Activated T-helper 1 cell treated with anti-CD3 and anti-CD28 coated beads, Interleukin-12 subunit alpha, Interleukin-12 subunit beta, Interleukin-2, Interleukin-4 antibody, amounts not matched to agents 30 ng/mL and 10 ng/mL and 1 ng/mL, durations not matched to agents 14 hours and 24 hours and 36 hours (primary cell): Measurements from ENCODE around the gene MCC. TPM values are rescaled to one million over a fixed set of nuclear protein-coding genes. Genes with fewer than 3 reads are reported as not detected.
"Not testable (repeated sequence)": the region's sequence is repeated elsewhere in the genome, so short reads cannot be mapped to it uniquely, and the experiment has no call there.

Experiments used
- DNase-seq: peaks from one replicate; pipeline ENCODE4 v3.0.0; 2021; ENCODE audit warnings: low spot score
- H3K27ac Mint-ChIP-seq: one replicate; pipeline ENCODE4 v1.8.0; 2021; ENCODE audit warnings: mild to moderate bottlenecking, mixed read lengths
- H3K27me3 Mint-ChIP-seq: one replicate; pipeline ENCODE4 v1.8.0; 2022; ENCODE audit warnings: mild to moderate bottlenecking, moderate library complexity, mixed read lengths; ENCODE audit not compliant: insufficient read depth
- H3K36me3 Mint-ChIP-seq: one replicate; pipeline ENCODE4 v1.8.0; 2021; ENCODE audit warnings: low read depth, mixed read lengths
- H3K4me1 Mint-ChIP-seq: one replicate; pipeline ENCODE4 v1.8.0; 2021; ENCODE audit warnings: low read depth, mixed read lengths
- H3K4me3 Mint-ChIP-seq: one replicate; pipeline ENCODE4 v1.8.0; 2021; ENCODE audit warnings: mild to moderate bottlenecking, moderate library complexity, mixed read lengths
- H3K9me3 Mint-ChIP-seq: one replicate; pipeline ENCODE4 v1.8.0; 2021; ENCODE audit warnings: mixed read lengths
- intact Hi-C: fragments of 100-400 bp; cut with micrococcal nuclease; formaldehyde crosslinking; loops from one replicate; pipeline ENCODE4 v1.15.1; 2024
- total RNA-seq: library from RNA; stranded (reverse); gene quantifications from 2 replicates; pipeline ENCODE4 v1.2.3, GENCODE V29; 2022

Gene MCC
- total RNA-seq, 1 donor from 2014 or later: 1.3 TPM

- Mint-ChIP-seq H3K27me3 (peaks cover 12% of the 10 kb centered on the region), H3K4me3 (no peak overlapping the region)
These were observed 52.7 kb downstream of the MCC start for GRCh38 chr5:113435575-113435974.

GRCh38 chr5:113434889-113435288, 53.4 kb downstream of the MCC start, which contains the start of gene TSSK1B:
TSS of gene TSSK1B (minus strand) at chr5:113434989. CDS start at chr5:113434839, 150 bp downstream.
- H3K4me1 Mint-ChIP-seq: no peaks in the 10 kb centered on the region
- intact Hi-C loops: no loop called here
- H3K27ac Mint-ChIP-seq: no peak within 1 kb of the TSS
- no peak within 1 kb of the TSS for H3K4me3 Mint-ChIP-seq
- DNase-seq: no peak
- H3K27me3 Mint-ChIP-seq: peaks cover 8% of the 10 kb centered on the region
- no peaks in the 10 kb centered on the region for H3K9me3 Mint-ChIP-seq
- no peaks in the 10 kb centered on the region for H3K36me3 Mint-ChIP-seq

More at GRCh38 chr5:113435575-113435974, 52.7 kb downstream of the MCC start:
- no peaks in the 10 kb centered on the region for H3K36me3 Mint-ChIP-seq
- no peaks in the 10 kb centered on the region for H3K4me1 Mint-ChIP-seq
- no peaks in the 10 kb centered on the region for H3K9me3 Mint-ChIP-seq
- intact Hi-C loops: no loop called here
- no peak for DNase-seq
- H3K27ac Mint-ChIP-seq: no peak overlapping the region

GRCh38 chr5:113433862-113434612, 54.2 kb downstream of the MCC start:
- Mint-ChIP-seq H3K27me3 (peaks cover 8% of the 10 kb centered on the region), H3K27ac (no peak overlapping the region), H3K4me3 (no peak overlapping the region), H3K9me3 (no peaks in the 10 kb centered on the region), H3K36me3 (no peaks in the 10 kb centered on the region), H3K4me1 (no peaks in the 10 kb centered on the region)
- DNase-seq: no peak
- intact Hi-C loops: no loop called here

GRCh38 chr5:113433071-113433470, 55.2 kb downstream of the MCC start:
- Mint-ChIP-seq H3K36me3 (no peaks in the 10 kb centered on the region), H3K4me1 (no peaks in the 10 kb centered on the region), H3K27me3 (peaks cover 6% of the 10 kb centered on the region), H3K27ac (no peak overlapping the region), H3K9me3 (no peaks in the 10 kb centered on the region), H3K4me3 (no peak overlapping the region)
- intact Hi-C loops: no loop called here
- no peak for DNase-seq

GRCh38 chr5:113427871-113428574, 60.2 kb downstream of the MCC start:
- DNase-seq: no peak
- peaks cover 2% of the 10 kb centered on the region for H3K27me3 Mint-ChIP-seq
- H3K4me1 Mint-ChIP-seq: no peaks in the 10 kb centered on the region
- intact Hi-C loops: no loop called here
- H3K27ac Mint-ChIP-seq: no peak overlapping the region
- no peaks in the 10 kb centered on the region for H3K36me3 Mint-ChIP-seq
- H3K9me3 Mint-ChIP-seq: no peaks in the 10 kb centered on the region
- no peak overlapping the region for H3K4me3 Mint-ChIP-seq

GRCh38 chr5:113425909-113426308, 62.3 kb downstream of the MCC start:
- H3K4me1 Mint-ChIP-seq: no peaks in the 10 kb centered on the region
- H3K4me3 Mint-ChIP-seq: no peak overlapping the region
- intact Hi-C loops: no loop called here
- H3K27ac Mint-ChIP-seq: no peak overlapping the region
- no peaks in the 10 kb centered on the region for H3K9me3 Mint-ChIP-seq
- DNase-seq: no peak
- peaks cover 4% of the 10 kb centered on the region for H3K27me3 Mint-ChIP-seq
- H3K36me3 Mint-ChIP-seq: no peaks in the 10 kb centered on the region

GRCh38 chr5:113421693-113422092, 66.6 kb downstream of the MCC start:
- Mint-ChIP-seq H3K27ac (no peak overlapping the region), H3K9me3 (no peaks in the 10 kb centered on the region), H3K4me3 (no peak overlapping the region), H3K4me1 (no peaks in the 10 kb centered on the region), H3K27me3 (peaks cover 6% of the 10 kb centered on the region), H3K36me3 (no peaks in the 10 kb centered on the region)
- intact Hi-C loops: no loop called here
- DNase-seq: no peak

GRCh38 chr5:113405530-113405929, 82.7 kb downstream of the MCC start:
- Mint-ChIP-seq H3K4me3 (no peak overlapping the region), H3K27ac (no peak overlapping the region), H3K9me3 (no peaks in the 10 kb centered on the region), H3K36me3 (no peaks in the 10 kb centered on the region), H3K4me1 (no peaks in the 10 kb centered on the region), H3K27me3 (peaks cover 12% of the 10 kb centered on the region)
- no peak for DNase-seq
- intact Hi-C loops: no loop called here

- H3K27me3 Mint-ChIP-seq: peaks cover 12% of the 10 kb centered on the region
- H3K4me3 Mint-ChIP-seq: no peak overlapping the region
- DNase-seq: no peak
- intact Hi-C loops: no loop called here
- H3K9me3 Mint-ChIP-seq: no peaks in the 10 kb centered on the region
- H3K27ac Mint-ChIP-seq: no peak overlapping the region
- no peaks in the 10 kb centered on the region for H3K36me3 Mint-ChIP-seq
- H3K4me1 Mint-ChIP-seq: no peaks in the 10 kb centered on the region
These were observed 84.0 kb downstream of the MCC start for GRCh38 chr5:113404269-113404668.

- H3K4me1 Mint-ChIP-seq, H3K4me3 Mint-ChIP-seq, H3K27me3 Mint-ChIP-seq, H3K9me3 Mint-ChIP-seq, H3K27ac Mint-ChIP-seq, H3K36me3 Mint-ChIP-seq, intact Hi-C loops, DNase-seq: not testable (repeated sequence)
These were observed 90.3 kb downstream of the MCC start for GRCh38 chr5:113397986-113398385.

GRCh38 chr5:113397046-113397445, 91.2 kb downstream of the MCC start:
- Mint-ChIP-seq H3K27me3 (peaks cover 5% of the 10 kb centered on the region), H3K4me1 (no peaks in the 10 kb centered on the region), H3K9me3 (no peaks in the 10 kb centered on the region), H3K4me3 (no peak overlapping the region), H3K36me3 (no peaks in the 10 kb centered on the region), H3K27ac (no peak overlapping the region)
- DNase-seq: no peak
- intact Hi-C loops: no loop called here

- H3K36me3 Mint-ChIP-seq: no peaks in the 10 kb centered on the region
- no peak overlapping the region for H3K27ac Mint-ChIP-seq
- H3K4me3 Mint-ChIP-seq: no peak overlapping the region
- H3K9me3 Mint-ChIP-seq: no peaks in the 10 kb centered on the region
- intact Hi-C loops: no loop called here
- H3K27me3 Mint-ChIP-seq: peaks cover 12% of the 10 kb centered on the region
- H3K4me1 Mint-ChIP-seq: no peaks in the 10 kb centered on the region
- no peak for DNase-seq
These were observed 93.6 kb downstream of the MCC start for GRCh38 chr5:113394658-113395057.

- H3K4me1 Mint-ChIP-seq: no peaks in the 10 kb centered on the region
- intact Hi-C loops: no loop called here
These were observed 98.0 kb downstream of the MCC start for GRCh38 chr5:113390224-113390623.

More at GRCh38 chr5:113390224-113390623, 98.0 kb downstream of the MCC start:
- DNase-seq: no peak
- no peak overlapping the region for H3K27ac Mint-ChIP-seq
- no peak overlapping the region for H3K4me3 Mint-ChIP-seq
- peaks cover 25% of the 10 kb centered on the region for H3K27me3 Mint-ChIP-seq
- no peaks in the 10 kb centered on the region for H3K36me3 Mint-ChIP-seq
- no peaks in the 10 kb centered on the region for H3K9me3 Mint-ChIP-seq
